ENCODE measurements around the gene SMYD3. TPM values are rescaled to one million over a fixed set of nuclear protein-coding genes. Genes with fewer than 3 reads are reported as not detected.

The SMYD3 gene
- total and polyA plus RNA-seq, 2 donors (not counting 3 experiments of a cell fraction or from before 2014, with no cell fraction given): 16.0 to 32.1 TPM

DNA sequence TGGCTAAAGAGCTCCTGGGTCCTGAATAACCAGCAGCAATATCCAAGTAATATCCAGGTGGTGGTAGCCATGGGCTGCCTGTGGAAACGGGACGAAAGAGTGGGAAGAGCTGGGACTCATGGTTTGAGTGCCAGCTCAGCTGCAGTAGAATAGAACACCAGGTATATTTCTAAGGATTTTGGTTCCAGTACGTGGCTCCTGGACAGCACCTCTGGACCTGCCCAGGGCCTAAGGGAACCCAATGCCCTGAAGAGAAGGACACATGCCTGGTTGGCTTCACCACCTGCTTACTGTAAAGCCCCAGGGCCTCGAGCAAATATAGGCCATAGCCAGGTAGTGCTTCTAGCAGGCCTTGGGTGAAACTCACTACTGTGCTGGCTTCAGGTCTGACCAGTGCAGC lies 785.6 kb downstream of the SMYD3 start:
- Histone ChIP-seq H3K27ac (ENCODE audit: insufficient read depth, low read depth, low read length) (no peak overlapping the region), H2AFZ (ENCODE audit: low read depth, low read length) (no peak overlapping the region), H3K79me2 (ENCODE audit: control insufficient read depth, insufficient read depth, low read length) (no peaks in the 10 kb centered on the region), H3K9ac (replicated peaks; ENCODE audit: extremely low read depth, insufficient read depth, low read length) (no peak overlapping the region), H3K4me1 (ENCODE audit: control insufficient read depth, extremely low read depth, insufficient read depth, low read length) (no peaks in the 10 kb centered on the region), H3K4me2 (ENCODE audit: insufficient read depth, low read length) (no peak overlapping the region), H3K9me3 (replicated peaks; ENCODE audit: control insufficient read depth, insufficient read depth, low read length) (no peaks in the 10 kb centered on the region), H3K36me3 (ENCODE audit: control insufficient read depth in 2 of 2, extremely low read depth in 1 of 2, insufficient read depth in 2 of 2, low read length in 2 of 2) (no peaks in the 10 kb centered on the region), H3K27me3 (ENCODE audit: control insufficient read depth in 2 of 2, insufficient read depth in 2 of 2, low read length in 2 of 2) (no peaks in the 10 kb centered on the region), H3K4me3 (replicated peaks in 1 of 3; ENCODE audit: insufficient read depth in 1 of 3, low read depth in 1 of 3, low read length in 3 of 3) (no peak overlapping the region), H4K20me1 (replicated peaks; ENCODE audit: control insufficient read depth, extremely low read depth, insufficient read depth, low read length) (no peaks in the 10 kb centered on the region), H3K9me1 (replicated peaks; ENCODE audit: control insufficient read depth, extremely low read depth, insufficient read depth, low read length) (no peaks in the 10 kb centered on the region)
- BruUV-seq (replicated peaks): no TSS peak
- no peak for TF ChIP-seq MYC (IDR thresholded peaks at IDR 0.05; ENCODE audit: low read depth, low read length)
- dilution Hi-C loops (cut with MboI; ENCODE audit: extremely low pct_ligation_motif_present, low sequenced_read_pairs): no loop called here
- ChIA-PET CTCF (no interaction called here), POLR2A (no interaction called here)
- intact Hi-C loops (cut with micrococcal nuclease): no loop called here
- FAIRE-seq (no peak), DNase-seq (ENCODE audit: low read depth, low spot score) (no peak)

DNA sequence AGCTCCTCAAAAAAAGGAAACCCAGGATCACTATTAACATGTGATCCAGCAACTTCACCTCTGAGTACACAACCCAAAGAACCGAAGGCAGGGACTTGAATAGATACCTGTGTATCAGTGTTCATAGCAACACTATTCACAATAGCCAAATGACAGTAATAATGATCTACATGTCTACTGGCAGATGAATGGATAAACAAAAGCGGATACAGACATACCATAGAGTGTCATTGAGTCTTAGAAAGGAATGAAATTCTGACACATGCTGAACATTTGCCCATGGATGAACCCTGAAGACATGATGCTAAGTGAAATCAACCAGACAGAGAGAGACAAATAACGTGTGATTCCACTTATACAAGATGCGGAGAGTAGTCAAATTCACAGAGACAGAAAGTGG lies 788.1 kb downstream of the SMYD3 start:
- POLR2A ChIA-PET: no interaction called here
- no peak overlapping the region for H3K27ac ChIP-seq (ENCODE audit: insufficient read depth, low read depth, low read length)
- H3K9ac ChIP-seq (replicated peaks; ENCODE audit: extremely low read depth, insufficient read depth, low read length): no peak overlapping the region
- H2AFZ ChIP-seq (ENCODE audit: low read depth, low read length): no peak overlapping the region
- H4K20me1 ChIP-seq (replicated peaks; ENCODE audit: control insufficient read depth, extremely low read depth, insufficient read depth, low read length): no peaks in the 10 kb centered on the region
- CTCF ChIA-PET: no interaction called here
- no peak overlapping the region for H3K4me3 ChIP-seq (replicated peaks in 1 of 3; ENCODE audit: insufficient read depth in 1 of 3, low read depth in 1 of 3, low read length in 3 of 3)
- DNase-seq (ENCODE audit: low read depth, low spot score): no peak
- H3K27me3 ChIP-seq (ENCODE audit: control insufficient read depth in 2 of 2, insufficient read depth in 2 of 2, low read length in 2 of 2): no peaks in the 10 kb centered on the region
- no TSS peak for BruUV-seq (replicated peaks)
- H3K36me3 ChIP-seq (ENCODE audit: control insufficient read depth in 2 of 2, extremely low read depth in 1 of 2, insufficient read depth in 2 of 2, low read length in 2 of 2): no peaks in the 10 kb centered on the region
- no peaks in the 10 kb centered on the region for H3K4me1 ChIP-seq (ENCODE audit: control insufficient read depth, extremely low read depth, insufficient read depth, low read length)
- intact Hi-C loops (cut with micrococcal nuclease) (no loop called here), dilution Hi-C loops (cut with MboI; ENCODE audit: extremely low pct_ligation_motif_present, low sequenced_read_pairs) (no loop called here)
- H3K9me3 ChIP-seq (replicated peaks; ENCODE audit: control insufficient read depth, insufficient read depth, low read length): no peaks in the 10 kb centered on the region
- H3K4me2 ChIP-seq (ENCODE audit: insufficient read depth, low read length): no peak overlapping the region
- no peaks in the 10 kb centered on the region for H3K9me1 ChIP-seq (replicated peaks; ENCODE audit: control insufficient read depth, extremely low read depth, insufficient read depth, low read length)
- no peak for FAIRE-seq
- no peak for TF ChIP-seq GATA2 (IDR thresholded peaks at IDR 0.05; ENCODE audit: insufficient read depth, insufficient read length, low read depth, low read length)
- TF ChIP-seq POLR2A (IDR thresholded peaks at IDR 0.05; ENCODE audit: low read depth, low read length): no peak
- no peak for TF ChIP-seq POLR2AphosphoS5 (IDR thresholded peaks at IDR 0.05; ENCODE audit: insufficient read depth, low read depth, low read length)
- TF ChIP-seq JUN (IDR thresholded peaks at IDR 0.05; ENCODE audit: borderline replicate concordance, insufficient read depth, insufficient read length, low read depth): no peak
- TF ChIP-seq, protein P1, sequence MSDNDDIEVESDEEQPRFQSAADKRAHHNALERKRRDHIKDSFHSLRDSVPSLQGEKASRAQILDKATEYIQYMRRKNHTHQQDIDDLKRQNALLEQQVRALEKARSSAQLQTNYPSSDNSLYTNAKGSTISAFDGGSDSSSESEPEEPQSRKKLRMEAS (IDR thresholded peaks at IDR 0.05; ENCODE audit: insufficient read depth, insufficient read length): no peak
- H3K79me2 ChIP-seq (ENCODE audit: control insufficient read depth, insufficient read depth, low read length): no peaks in the 10 kb centered on the region
